Cardiac fibroblast (primary cell): ENCODE results near the gene THRB.

ENCODE experiments used
- DNase-seq, 2 donors: peaks; one replicate each; pipeline versions ENCODE4 v3.0.0 to v3.0.0-alpha.2; 2010; ENCODE audit warnings: low read depth in 2 of 2
- H3K4me3 ChIP-seq, 2 donors: replicated peaks in 1 of 2; 1 replicate in 1 of 2; 2 replicates in 1 of 2; pipeline ENCODE4 v1.5.1; 2011; ENCODE audit warnings: low read depth in 2 of 2, low read length in 2 of 2, mild to moderate bottlenecking in 2 of 2, moderate library complexity in 1 of 2
- CTCF ChIP-seq: IDR thresholded peaks from one replicate; pipeline ENCODE4 v1.5.1; 2011; ENCODE audit warnings: low read depth, mild to moderate bottlenecking, low read length, inconsistent platforms

THRB gene

DNA sequence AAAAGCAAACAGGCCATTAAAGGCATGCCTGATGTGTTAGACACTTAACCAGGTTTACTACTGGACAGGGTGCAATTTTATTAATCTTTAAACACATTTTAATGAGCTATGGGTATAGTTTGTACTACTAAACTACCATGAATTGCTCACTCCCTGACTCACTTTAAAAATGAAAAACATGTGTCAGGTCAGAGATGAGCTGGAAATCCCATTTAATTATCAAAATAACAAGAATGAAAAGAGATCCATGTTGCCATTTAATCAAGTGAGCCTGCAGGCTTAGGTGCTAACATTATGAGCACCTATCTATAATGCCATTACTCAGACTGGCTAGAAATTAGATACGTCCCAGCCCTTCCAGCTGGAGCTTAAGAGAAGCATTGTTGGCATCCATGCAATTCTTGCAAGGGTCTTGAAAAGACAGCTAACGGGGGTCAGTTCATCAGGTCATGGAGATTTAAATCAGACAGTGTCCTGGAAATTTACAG lies 224.4 kb downstream of the THRB start:
- no peak overlapping the region for H3K4me3 ChIP-seq
- no peak for TF ChIP-seq CTCF
- no peak for DNase-seq

DNA sequence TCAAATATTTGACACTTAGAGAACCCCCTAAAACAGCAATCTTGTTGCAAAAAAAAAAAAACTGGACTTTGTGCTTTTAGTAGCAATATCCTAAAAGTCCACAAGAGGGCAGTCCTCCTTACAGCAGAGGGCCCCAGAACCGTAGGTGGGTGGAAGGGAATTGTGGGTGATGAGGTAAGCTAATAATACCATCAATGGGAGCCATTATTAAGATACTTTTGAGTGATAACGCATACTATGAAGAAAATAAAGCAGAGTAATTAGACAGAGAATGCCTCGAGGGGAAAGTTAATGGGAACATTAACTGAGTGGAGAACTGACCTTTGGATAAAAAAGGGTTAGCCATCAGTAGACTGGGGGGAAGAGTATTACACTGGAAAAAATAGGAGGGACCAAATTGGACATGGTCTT lies 229.9 kb downstream of the THRB start:
- DNase-seq: peak; percentile 70 to 73
- TF ChIP-seq CTCF: peak; percentile 76
- no peak overlapping the region for H3K4me3 ChIP-seq

DNA sequence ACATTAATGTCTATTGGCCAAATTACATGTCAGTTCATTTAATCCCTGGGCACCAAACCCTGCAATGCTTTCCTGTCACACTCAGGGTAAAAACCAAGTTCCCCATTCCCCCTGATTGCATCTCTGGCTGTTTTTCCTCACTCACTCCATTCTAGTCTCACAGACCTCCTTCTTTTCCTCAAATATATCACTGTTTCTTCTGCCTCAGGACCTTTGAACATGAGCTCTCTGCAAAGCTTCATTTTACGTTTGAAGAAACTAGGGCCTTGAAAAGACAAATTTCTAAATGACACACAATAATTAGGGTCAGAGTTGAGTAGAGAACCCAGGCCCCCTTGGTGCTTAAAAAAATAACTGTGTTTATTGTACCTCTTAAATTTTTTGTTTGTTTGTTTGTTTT lies 230.6 kb downstream of the THRB start:
- no peak for TF ChIP-seq CTCF
- H3K4me3 ChIP-seq: no peak overlapping the region
- no peak for DNase-seq

- no peak for DNase-seq
- H3K4me3 ChIP-seq: no peak overlapping the region
- no peak for TF ChIP-seq CTCF
Observed at GRCh38 chr3:24263069-24263668, 231.5 kb downstream of the THRB start.

DNA sequence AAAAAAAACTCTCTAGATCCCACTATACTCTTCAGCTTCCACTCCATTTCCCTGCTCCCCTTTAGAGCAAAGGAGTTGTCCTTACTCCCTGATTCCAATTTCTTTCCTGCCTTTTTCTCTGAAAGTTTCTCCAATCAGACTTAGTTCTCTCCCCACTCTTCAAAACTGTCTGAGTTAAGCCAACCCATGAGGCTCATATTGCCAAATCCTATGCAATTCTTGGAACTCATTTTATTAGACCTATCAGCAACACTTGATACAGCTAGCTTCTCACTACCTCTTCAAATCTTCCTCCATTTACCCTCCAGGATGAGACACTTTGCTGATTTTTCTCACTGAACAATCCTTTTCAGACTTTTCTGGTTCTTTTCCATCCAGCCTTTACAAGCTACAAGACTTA lies 233.1 kb downstream of the THRB start:
- H3K4me3 ChIP-seq: no peak overlapping the region
- DNase-seq: peak in 1 of 2 donors; percentile 34
- no peak for TF ChIP-seq CTCF

DNA sequence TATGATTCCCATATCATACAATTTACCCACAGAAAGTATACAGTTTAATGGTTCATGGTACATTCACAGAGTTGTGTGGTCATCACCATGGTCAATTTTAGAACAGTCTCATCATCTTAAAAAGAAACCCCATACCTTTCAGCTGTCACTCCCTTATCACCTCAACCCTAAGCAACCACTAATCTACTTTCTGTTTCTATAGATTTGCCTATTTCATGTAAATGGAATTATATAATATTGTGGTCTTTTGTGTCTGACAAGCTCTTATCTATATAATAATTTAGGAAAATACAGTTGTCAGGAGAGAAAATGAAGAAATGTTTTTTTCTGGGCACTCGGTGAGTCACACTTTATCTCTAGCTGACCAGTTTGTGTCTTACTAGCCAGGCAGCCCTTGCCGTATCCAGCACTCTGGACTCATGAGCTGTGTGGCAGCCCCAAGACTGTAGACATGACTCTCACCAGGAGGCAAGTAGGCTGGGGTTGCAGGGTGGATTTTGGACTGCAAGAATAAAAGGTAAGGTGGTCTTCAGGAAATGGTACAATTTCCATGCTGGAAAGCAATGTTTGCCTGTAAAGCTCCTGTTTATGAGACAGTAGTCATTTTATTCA lies 234.6 kb downstream of the THRB start:
- no peak for TF ChIP-seq CTCF
- H3K4me3 ChIP-seq: no peak overlapping the region
- DNase-seq: peak; percentile 61 to 74
